IPS-15b (cell line): ENCODE results near the gene MEMO1.
"Not testable (repeated sequence)": the region's sequence is repeated elsewhere in the genome, so short reads cannot be mapped to it uniquely, and the experiment has no call there.

Experiments used
- H3K27me3 ChIP-seq: one replicate; pipeline ENCODE4 v1.6.1; 2013; ENCODE audit warnings: low read length; ENCODE audit not compliant: control insufficient read depth, insufficient read depth
- H3K36me3 ChIP-seq: one replicate; pipeline ENCODE4 v1.6.1; 2013; ENCODE audit warnings: low read length; ENCODE audit not compliant: control insufficient read depth, insufficient read depth
- H3K4me1 ChIP-seq: one replicate; pipeline ENCODE4 v1.6.1; 2013; ENCODE audit warnings: mild to moderate bottlenecking, low read length; ENCODE audit not compliant: control insufficient read depth, insufficient read depth
- H3K4me3 ChIP-seq: one replicate; pipeline ENCODE4 v1.5.1; 2013; ENCODE audit warnings: low read depth, low read length
- H3K9ac ChIP-seq: one replicate; pipeline ENCODE4 v1.6.1; 2013; ENCODE audit warnings: low read depth, mild to moderate bottlenecking, low read length
- H3K9me3 ChIP-seq: one replicate; pipeline ENCODE4 v1.6.1; 2013; ENCODE audit warnings: mild to moderate bottlenecking, low read length; ENCODE audit not compliant: control insufficient read depth, insufficient read depth

Gene MEMO1

GRCh38 chr2:32010670-32011484, at the start of gene MEMO1:
Gene MEMO1 (minus strand): TSS chr2:32011008. CDS start chr2:32010247, 761 bp downstream.
- no peaks in the 10 kb centered on the region for H3K9me3 ChIP-seq
- H3K4me1 ChIP-seq, result peaks cover 3% of the 10 kb centered on the region
- H3K27me3 ChIP-seq, result no peaks in the 10 kb centered on the region
- H3K4me3 ChIP-seq, result peak within 1 kb of the TSS; percentile 72
- H3K36me3 ChIP-seq, result no peaks in the 10 kb centered on the region
- H3K9ac ChIP-seq, result peak within 1 kb of the TSS; percentile 57

GRCh38 chr2:32060266-32060665, 49.5 kb upstream of the MEMO1 start:
- Histone ChIP-seq H3K36me3 (no peaks in the 10 kb centered on the region), H3K4me1 (no peaks in the 10 kb centered on the region), H3K9me3 (no peaks in the 10 kb centered on the region), H3K27me3 (no peaks in the 10 kb centered on the region), H3K9ac (no peak overlapping the region), H3K4me3 (no peak overlapping the region)

- no peak overlapping the region for H3K4me3 ChIP-seq
- no peaks in the 10 kb centered on the region for H3K9me3 ChIP-seq
- no peaks in the 10 kb centered on the region for H3K36me3 ChIP-seq
- H3K9ac ChIP-seq, result no peak overlapping the region
- H3K4me1 ChIP-seq, result no peaks in the 10 kb centered on the region
- no peaks in the 10 kb centered on the region for H3K27me3 ChIP-seq
Measured at GRCh38 chr2:32058130-32058529, 47.3 kb upstream of the MEMO1 start.

GRCh38 chr2:32054583-32054982, 43.8 kb upstream of the MEMO1 start:
- H3K4me1 ChIP-seq, H3K9ac ChIP-seq, H3K27me3 ChIP-seq, H3K4me3 ChIP-seq, H3K36me3 ChIP-seq, H3K9me3 ChIP-seq: not testable (repeated sequence)

- Histone ChIP-seq H3K4me3 (no peak overlapping the region), H3K9ac (no peak overlapping the region), H3K27me3 (no peaks in the 10 kb centered on the region), H3K4me1 (no peaks in the 10 kb centered on the region), H3K36me3 (no peaks in the 10 kb centered on the region), H3K9me3 (no peaks in the 10 kb centered on the region)
Measured at GRCh38 chr2:32051836-32052439, 41.1 kb upstream of the MEMO1 start.

- Histone ChIP-seq H3K9ac (no peak overlapping the region), H3K4me3 (no peak overlapping the region), H3K27me3 (no peaks in the 10 kb centered on the region), H3K9me3 (no peaks in the 10 kb centered on the region), H3K36me3 (no peaks in the 10 kb centered on the region), H3K4me1 (peaks cover 4% of the 10 kb centered on the region)
Measured at GRCh38 chr2:32043561-32043960, 32.8 kb upstream of the MEMO1 start.

GRCh38 chr2:32039447-32040219, 28.8 kb upstream of the MEMO1 start, which contains the start of gene DPY30:
Gene DPY30 (minus strand): TSS chr2:32039805. CDS start chr2:32039456, 349 bp downstream.
- no peaks in the 10 kb centered on the region for H3K9me3 ChIP-seq
- H3K4me1 ChIP-seq, result peaks cover 4% of the 10 kb centered on the region
- H3K4me3 ChIP-seq, result peak within 1 kb of the TSS; percentile 99
- H3K27me3 ChIP-seq, result no peaks in the 10 kb centered on the region
- H3K36me3 ChIP-seq, result peaks cover 3% of the 10 kb centered on the region
- peak within 1 kb of the TSS; percentile 90 for H3K9ac ChIP-seq

- not testable (repeated sequence) for H3K36me3 ChIP-seq, H3K9ac ChIP-seq
Measured at GRCh38 chr2:32034198-32034887, 23.5 kb upstream of the MEMO1 start.

GRCh38 chr2:32018789-32019482, 8.1 kb upstream of the MEMO1 start:
- not testable (repeated sequence) for H3K4me3 ChIP-seq, H3K9me3 ChIP-seq, H3K4me1 ChIP-seq, H3K27me3 ChIP-seq, H3K9ac ChIP-seq
- H3K36me3 ChIP-seq, result peaks cover 11% of the 10 kb centered on the region

More at GRCh38 chr2:32034198-32034887, 23.5 kb upstream of the MEMO1 start:
- H3K4me3 ChIP-seq, H3K4me1 ChIP-seq, H3K9me3 ChIP-seq, H3K27me3 ChIP-seq: not testable (repeated sequence)

GRCh38 chr2:32012872-32013271, 2.1 kb upstream of the MEMO1 start:
- peaks cover 3% of the 10 kb centered on the region for H3K4me1 ChIP-seq
- H3K9me3 ChIP-seq, result no peaks in the 10 kb centered on the region
- H3K27me3 ChIP-seq, result no peaks in the 10 kb centered on the region
- H3K9ac ChIP-seq, result no peak overlapping the region
- H3K4me3 ChIP-seq, result no peak overlapping the region
- H3K36me3 ChIP-seq, result peaks cover 5% of the 10 kb centered on the region

GRCh38 chr2:32011485-32011960, 715 bp upstream of the MEMO1 start:
- Histone ChIP-seq H3K27me3 (no peaks in the 10 kb centered on the region), H3K4me1 (peaks cover 3% of the 10 kb centered on the region), H3K9me3 (no peaks in the 10 kb centered on the region), H3K4me3 (peak overlapping the region; percentile 52), H3K36me3 (no peaks in the 10 kb centered on the region), H3K9ac (no peak overlapping the region)
